NCI-H226 (cell line): ENCODE results near the gene LIPC.
A peak's percentile ranks its signal among the peaks of the same experiment; 100 is the strongest.
"Not testable (repeated sequence)": the region's sequence is repeated elsewhere in the genome, so short reads cannot be mapped to it uniquely, and the experiment has no call there.

ENCODE experiments used
- DNase-seq: peaks from one replicate; pipeline ENCODE4 v3.0.0-alpha.2; 2015

Gene LIPC

GRCh38 chr15:58593870-58594269 is 162.1 kb downstream of the LIPC start:
- DNase-seq, result no peak

DNA sequence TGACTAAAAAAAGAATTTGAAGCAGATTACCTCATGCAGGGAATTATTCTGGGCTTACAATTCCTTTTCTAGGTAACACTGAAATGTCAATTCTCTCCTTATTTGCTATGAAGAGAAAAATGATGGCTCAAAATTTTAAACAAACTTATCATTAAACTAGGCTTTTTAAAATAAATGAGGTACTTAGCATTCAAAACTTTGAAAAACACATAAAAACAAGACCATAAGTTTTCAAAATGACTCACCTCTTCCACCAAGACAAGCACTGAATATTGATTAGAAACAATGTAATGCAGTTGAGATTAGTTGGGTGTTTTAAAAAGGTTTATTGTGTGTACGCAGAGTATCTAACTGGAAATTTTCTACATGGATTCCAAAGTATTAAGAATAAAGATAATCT is 163.1 kb downstream of the LIPC start:
- no peak for DNase-seq

GRCh38 chr15:58595516-58596263 is 163.9 kb downstream of the LIPC start:
- no peak for DNase-seq

DNA sequence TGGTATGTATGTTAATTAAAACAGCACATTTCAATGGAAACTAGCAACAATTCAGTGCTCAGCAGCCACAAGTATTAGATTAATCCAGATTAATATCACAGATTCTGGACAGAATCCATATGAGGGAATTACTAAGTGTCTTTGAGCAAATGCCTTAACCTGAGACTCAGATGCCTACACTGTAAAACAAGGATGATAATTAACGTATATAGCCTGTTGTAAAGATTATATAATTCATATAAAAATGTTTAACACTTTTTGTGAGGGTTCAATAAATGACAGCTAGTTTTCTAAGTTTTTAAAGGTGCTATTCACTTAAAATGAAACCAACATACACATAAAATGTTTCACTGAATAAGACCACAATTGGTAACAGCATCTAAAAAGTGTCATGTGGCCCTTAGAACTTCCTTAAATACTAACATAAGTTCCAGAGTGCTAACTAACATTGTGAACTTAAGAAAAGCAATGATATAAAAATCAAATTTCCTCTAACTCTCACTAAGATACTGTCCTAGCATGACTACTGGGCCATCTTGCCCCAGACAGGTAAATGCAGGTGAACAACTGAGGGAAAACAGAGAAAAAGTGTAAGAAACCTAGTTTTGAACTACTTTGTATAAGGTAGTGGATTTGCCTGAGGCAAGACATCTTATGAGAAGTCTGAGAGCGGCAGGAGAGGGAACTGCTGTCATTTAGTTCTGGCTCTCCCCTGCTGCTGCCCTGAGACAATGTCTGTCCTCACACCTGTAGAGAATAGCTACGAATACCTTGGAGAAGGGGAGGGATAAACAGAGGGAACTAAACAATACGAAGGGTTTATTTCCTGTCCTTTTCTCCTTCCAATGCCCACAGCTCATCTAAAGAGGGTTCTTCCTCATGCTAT is 166.4 kb downstream of the LIPC start:
- DNase-seq, result no peak

GRCh38 chr15:58598829-58599210 is 167.0 kb downstream of the LIPC start:
- no peak for DNase-seq

DNA sequence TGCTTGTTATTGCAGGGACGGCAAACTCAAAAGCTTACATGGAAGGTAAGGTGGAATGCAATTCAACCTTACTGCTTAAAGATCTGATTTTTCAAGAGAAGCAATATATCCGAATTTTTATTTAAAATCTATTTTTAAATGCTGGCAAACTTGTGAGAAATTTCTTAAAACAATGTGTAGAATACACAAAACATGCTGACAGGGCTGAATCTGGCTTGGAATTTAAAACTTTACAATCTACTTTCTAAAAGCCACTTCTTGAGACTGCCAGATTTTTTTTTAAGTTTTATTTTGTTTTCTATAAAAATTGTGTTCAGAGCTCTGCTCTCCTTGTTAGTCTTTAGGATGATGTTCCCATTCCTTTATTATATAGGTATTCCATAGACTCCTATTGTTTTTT is 171.0 kb downstream of the LIPC start:
- no peak for DNase-seq

GRCh38 chr15:58603927-58604326 is 172.1 kb downstream of the LIPC start:
- not testable (repeated sequence) for DNase-seq

DNA sequence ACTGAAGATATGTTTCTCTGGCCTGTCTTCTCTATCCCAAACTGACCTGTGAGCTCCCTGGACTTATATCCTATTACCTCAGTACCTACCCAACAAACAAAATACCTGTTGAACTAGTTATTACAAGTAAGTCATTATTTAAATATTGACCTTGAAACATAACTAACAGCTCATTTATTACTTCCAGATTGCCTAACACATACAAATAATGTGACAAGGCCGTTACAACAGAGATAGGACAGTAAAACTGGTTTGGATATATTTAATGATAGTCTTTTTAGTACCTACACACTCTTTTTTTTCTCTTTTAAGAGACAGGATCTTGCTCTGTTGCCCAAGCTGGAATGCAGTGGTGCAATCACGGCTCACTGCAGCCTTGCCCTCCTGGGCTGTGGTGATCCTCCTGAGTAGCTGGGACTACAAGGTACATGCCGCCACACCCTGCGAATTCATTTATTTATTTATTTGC is 172.7 kb downstream of the LIPC start:
- DNase-seq, result no peak

- DNase-seq, result no peak
These were observed 174.2 kb downstream of the LIPC start for GRCh38 chr15:58605931-58606530.

DNA sequence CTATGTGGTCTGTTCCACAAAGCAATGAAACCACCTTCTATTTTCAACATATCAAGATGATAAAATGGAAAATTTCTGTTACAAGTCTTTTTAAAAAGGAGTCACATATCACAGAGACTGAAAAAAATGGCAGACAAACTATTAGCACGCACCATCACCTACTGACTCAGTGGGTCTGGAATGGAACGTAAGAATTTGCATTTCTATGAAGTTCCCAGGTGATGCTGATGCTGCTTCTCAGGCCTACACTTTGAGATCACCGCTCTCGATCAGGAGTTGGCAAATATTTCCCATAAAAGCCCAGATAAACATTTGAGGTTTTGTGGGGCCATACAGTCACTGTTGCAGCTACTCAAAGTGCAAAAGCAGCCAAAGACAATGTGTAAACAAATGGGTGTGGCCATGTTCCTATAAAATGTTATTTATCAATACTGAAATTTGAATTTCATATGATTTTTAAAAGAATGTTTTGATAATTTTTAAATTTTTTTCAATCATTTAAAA is 174.8 kb downstream of the LIPC start:
- DNase-seq, result no peak

- DNase-seq, result peak; percentile 90
These were observed 176.4 kb downstream of the LIPC start for GRCh38 chr15:58608129-58608590.

DNA sequence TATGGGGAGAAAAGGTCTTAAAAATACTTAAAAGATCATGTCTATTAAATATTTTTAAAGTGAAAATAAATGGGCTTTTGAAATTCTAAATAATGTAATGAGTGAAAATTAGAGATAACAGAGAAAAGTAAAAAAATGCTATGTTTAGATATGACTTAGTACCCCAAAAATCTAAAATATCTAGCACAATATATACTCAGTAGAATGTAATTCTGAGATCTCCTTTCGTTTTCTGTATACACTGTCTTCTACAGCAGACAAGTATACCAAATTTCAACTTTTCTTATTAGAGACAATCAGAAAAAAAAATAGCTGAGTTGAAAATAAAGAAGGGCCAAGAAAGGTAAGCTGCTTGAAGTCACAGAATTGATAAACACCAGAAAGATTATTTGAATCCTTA is 176.9 kb downstream of the LIPC start:
- DNase-seq, result no peak

- no peak for DNase-seq
These were observed 180.2 kb downstream of the LIPC start for GRCh38 chr15:58611731-58612676.

DNA sequence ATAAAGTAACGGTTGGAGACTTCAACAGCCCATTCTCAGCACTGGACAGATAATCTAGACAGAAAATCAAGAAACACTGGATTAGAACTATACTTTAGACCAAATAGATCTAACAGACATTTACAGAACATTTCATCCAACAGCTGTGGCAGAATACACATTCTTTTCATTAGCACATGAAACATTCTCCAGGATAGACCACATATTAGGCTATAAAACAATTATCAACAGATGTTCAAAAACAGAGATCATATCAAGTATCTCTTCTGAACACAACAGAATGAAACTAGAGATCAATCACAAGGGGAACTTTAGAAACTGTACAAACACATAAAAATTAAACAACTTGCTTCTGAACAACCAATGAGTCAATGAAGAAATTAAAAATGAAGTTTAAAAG is 184.4 kb downstream of the LIPC start:
- DNase-seq, result no peak
